ENCODE results near the gene UBE2E2. TPM values are rescaled to one million over a fixed set of nuclear protein-coding genes. Genes with fewer than 3 reads are reported as not detected.

Gene UBE2E2
- total RNA-seq, 1 donor from 2014 or later, result 45.9 TPM

GRCh38 chr3:23406601-23407000, 203.5 kb downstream of the UBE2E2 start:
- Histone ChIP-seq H3K27ac (no peak overlapping the region), H3K36me3 (no peaks in the 10 kb centered on the region), H3K4me3 (no peak overlapping the region), H3K9me3 (no peaks in the 10 kb centered on the region), H3K4me1 (peaks cover 4% of the 10 kb centered on the region), H3K27me3 (no peaks in the 10 kb centered on the region)
- TF ChIP-seq, protein P1, sequence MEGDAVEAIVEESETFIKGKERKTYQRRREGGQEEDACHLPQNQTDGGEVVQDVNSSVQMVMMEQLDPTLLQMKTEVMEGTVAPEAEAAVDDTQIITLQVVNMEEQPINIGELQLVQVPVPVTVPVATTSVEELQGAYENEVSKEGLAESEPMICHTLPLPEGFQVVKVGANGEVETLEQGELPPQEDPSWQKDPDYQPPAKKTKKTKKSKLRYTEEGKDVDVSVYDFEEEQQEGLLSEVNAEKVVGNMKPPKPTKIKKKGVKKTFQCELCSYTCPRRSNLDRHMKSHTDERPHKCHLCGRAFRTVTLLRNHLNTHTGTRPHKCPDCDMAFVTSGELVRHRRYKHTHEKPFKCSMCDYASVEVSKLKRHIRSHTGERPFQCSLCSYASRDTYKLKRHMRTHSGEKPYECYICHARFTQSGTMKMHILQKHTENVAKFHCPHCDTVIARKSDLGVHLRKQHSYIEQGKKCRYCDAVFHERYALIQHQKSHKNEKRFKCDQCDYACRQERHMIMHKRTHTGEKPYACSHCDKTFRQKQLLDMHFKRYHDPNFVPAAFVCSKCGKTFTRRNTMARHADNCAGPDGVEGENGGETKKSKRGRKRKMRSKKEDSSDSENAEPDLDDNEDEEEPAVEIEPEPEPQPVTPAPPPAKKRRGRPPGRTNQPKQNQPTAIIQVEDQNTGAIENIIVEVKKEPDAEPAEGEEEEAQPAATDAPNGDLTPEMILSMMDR (IDR thresholded peaks at IDR 0.05), result no peak
- intact Hi-C loops (cut with DNase I), result no loop called here
- ATAC-seq (no peak), DNase-seq (no peak)

DNA sequence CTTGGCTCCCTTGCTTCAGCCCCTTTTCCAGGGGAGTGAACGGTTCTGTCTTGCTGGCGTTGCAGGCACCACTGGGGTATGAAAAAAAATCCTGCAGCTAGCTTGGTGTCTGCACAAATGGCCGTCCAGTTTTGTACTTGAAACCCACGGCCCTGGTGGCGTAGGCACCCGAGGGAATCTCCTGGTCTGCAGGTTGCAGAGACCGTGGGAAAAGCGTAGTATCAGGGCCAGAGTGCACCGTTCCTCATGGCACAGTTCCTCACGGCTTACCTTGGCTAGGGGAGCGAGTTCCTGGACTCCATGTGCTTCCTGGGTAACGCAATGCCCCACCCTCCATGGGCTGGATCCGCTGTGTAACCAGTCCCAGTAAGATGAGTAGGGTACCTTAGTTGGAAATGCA, 214.9 kb downstream of the UBE2E2 start:
- Histone ChIP-seq H3K36me3 (no peaks in the 10 kb centered on the region), H3K27me3 (no peaks in the 10 kb centered on the region), H3K9me3 (no peaks in the 10 kb centered on the region), H3K4me3 (no peak overlapping the region), H3K27ac (no peak overlapping the region), H3K4me1 (no peaks in the 10 kb centered on the region)
- TF ChIP-seq, protein P1 (IDR thresholded peaks at IDR 0.05), result no peak
- ATAC-seq, result no peak
- DNase-seq, result no peak
- intact Hi-C loops (cut with DNase I), result no loop called here

DNA sequence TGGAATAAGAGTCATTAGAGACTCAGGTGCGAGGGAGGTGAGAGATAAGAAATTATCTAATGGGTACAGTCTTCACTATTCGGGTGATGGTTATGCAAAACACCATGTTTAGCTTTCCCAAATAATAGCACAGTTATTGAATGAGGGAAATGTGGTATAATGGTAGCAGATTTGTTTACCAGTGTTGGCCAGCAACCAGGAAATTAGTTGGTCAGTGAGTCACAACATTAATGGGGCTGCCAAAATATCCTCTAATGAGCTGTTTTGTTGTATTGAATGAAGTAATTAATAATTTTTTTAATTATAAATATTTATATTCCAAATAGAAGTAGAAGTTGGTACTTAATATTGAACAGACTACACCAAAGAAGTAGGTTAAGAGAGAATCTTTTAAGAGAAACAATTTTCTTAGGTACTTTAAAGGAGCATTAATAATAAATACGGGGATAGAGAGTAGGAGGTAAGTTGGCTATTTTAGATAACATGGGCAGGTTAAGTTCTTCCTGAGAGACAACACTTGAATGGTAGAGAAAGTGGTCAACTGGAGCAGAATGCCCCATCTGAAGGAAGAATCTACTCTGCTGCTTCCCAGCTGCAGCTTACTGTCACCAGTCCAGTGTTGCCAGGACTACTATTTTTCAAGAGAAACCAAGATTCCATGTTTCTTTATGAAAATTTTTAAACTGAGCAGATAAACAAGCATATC, 218.8 kb downstream of the UBE2E2 start:
- H3K9me3 ChIP-seq, result no peaks in the 10 kb centered on the region
- no peak for DNase-seq
- ATAC-seq, result no peak

GRCh38 chr3:23422517-23422851, 219.4 kb downstream of the UBE2E2 start:
- H3K36me3 ChIP-seq, result no peaks in the 10 kb centered on the region
- H3K27me3 ChIP-seq, result no peaks in the 10 kb centered on the region
- ATAC-seq, result no peak
- intact Hi-C loops (cut with DNase I), result no loop called here
- H3K27ac ChIP-seq, result no peak overlapping the region
- H3K4me1 ChIP-seq, result peaks cover 6% of the 10 kb centered on the region
- TF ChIP-seq, protein P1 (IDR thresholded peaks at IDR 0.05), result no peak
- no peak for DNase-seq
- H3K9me3 ChIP-seq, result no peaks in the 10 kb centered on the region
- H3K4me3 ChIP-seq, result no peak overlapping the region

More for the DNA sequence above, 218.8 kb downstream of the UBE2E2 start:
- Histone ChIP-seq H3K27ac (no peak overlapping the region), H3K4me1 (peaks cover 6% of the 10 kb centered on the region), H3K36me3 (no peaks in the 10 kb centered on the region), H3K4me3 (no peak overlapping the region), H3K27me3 (no peaks in the 10 kb centered on the region)
- TF ChIP-seq, protein P1 (IDR thresholded peaks at IDR 0.05), result no peak
- intact Hi-C loops (cut with DNase I), result no loop called here

- ATAC-seq (no peak), DNase-seq (no peak)
- Histone ChIP-seq H3K27ac (no peak overlapping the region), H3K36me3 (no peaks in the 10 kb centered on the region), H3K4me3 (no peak overlapping the region), H3K9me3 (no peaks in the 10 kb centered on the region), H3K27me3 (no peaks in the 10 kb centered on the region), H3K4me1 (peaks cover 6% of the 10 kb centered on the region)
- intact Hi-C loops (cut with DNase I), result no loop called here
- TF ChIP-seq, protein P1 (IDR thresholded peaks at IDR 0.05), result no peak
Observed at GRCh38 chr3:23425410-23425809, 222.3 kb downstream of the UBE2E2 start.

Measured in upper lobe of right lung (tissue), 1 donor.